Activated naive CD8-positive, alpha-beta T cell treated with anti-CD3 and anti-CD28 coated beads, Interleukin-2, amount 10 ng/mL, durations not matched to agents 7 days and 5 days (primary cell): ENCODE data around the gene MRPL11. TPM values are rescaled to one million over a fixed set of nuclear protein-coding genes. Genes with fewer than 3 reads are reported as not detected.
"Not testable (repeated sequence)": the region's sequence is repeated elsewhere in the genome, so short reads cannot be mapped to it uniquely, and the experiment has no call there.

ENCODE experiments used
- ATAC-seq: fragments of 150-1000 bp; cut with Tn5 transposase; one replicate; pipeline ENCODE4 v1.10.0; 2021; ENCODE audit warnings: low read depth, moderate library complexity
- POLR2A ChIA-PET: fragments of 350-600 bp; sonication (Branson Sonifier 250); formaldehyde crosslinking; loops from one replicate; lab custom pipeline; 2021; ENCODE audit warnings: antibody characterized with exemption; lab: Charles Lee
- DNase-seq: peaks from one replicate; pipeline ENCODE4 v3.0.0; 2021
- H3K27ac Mint-ChIP-seq: one replicate; pipeline ENCODE4 v1.8.0; 2022; ENCODE audit warnings: mild to moderate bottlenecking, mixed read lengths
- H3K27me3 Mint-ChIP-seq: one replicate; pipeline ENCODE4 v1.8.0; 2022; ENCODE audit warnings: mild to moderate bottlenecking, moderate library complexity, mixed read lengths
- H3K36me3 Mint-ChIP-seq: one replicate; pipeline ENCODE4 v1.8.0; 2021; ENCODE audit warnings: mild to moderate bottlenecking, mixed read lengths
- H3K4me1 Mint-ChIP-seq: one replicate; pipeline ENCODE4 v1.8.0; 2021; ENCODE audit warnings: mixed read lengths
- H3K4me3 Mint-ChIP-seq: one replicate; pipeline ENCODE4 v1.8.0; 2022; ENCODE audit warnings: mild to moderate bottlenecking, moderate library complexity, mixed read lengths
- H3K9me3 Mint-ChIP-seq: one replicate; pipeline ENCODE4 v1.8.0; 2021; ENCODE audit warnings: mixed read lengths
- total RNA-seq, 2 experiments: library from RNA; stranded (reverse); gene quantifications; one replicate each; pipeline ENCODE4 v1.2.3, GENCODE V29; 2021

Gene MRPL11
- total RNA-seq, 2 experiments from 2014 or later, result 53.9 to 64.4 TPM

GRCh38 chr11:66440101-66440939 lies 1.7 kb upstream of the MRPL11 start:
- H3K36me3 Mint-ChIP-seq, DNase-seq: not testable (repeated sequence)
- POLR2A ChIA-PET, result interaction anchor here (1.6 kb wide), 1 partner anchor 19 kb away, joined by 3 read pairs; no protein-coding TSS in a partner anchor

GRCh38 chr11:66437979-66438503 lies 607 bp downstream of the MRPL11 start:
- H3K4me3 Mint-ChIP-seq, result peak overlapping the region; percentile 90
- no peak for DNase-seq
- peaks cover 3% of the 10 kb centered on the region for H3K9me3 Mint-ChIP-seq
- POLR2A ChIA-PET, result interaction anchor here (0.6 to 1.6 kb wide), 8 partner anchors 16 to 667 kb away, joined by 3 to 15 read pairs (median 6); partner anchors contain the start of genes DPP3, PELI3 and RBM4B
- peaks cover 17% of the 10 kb centered on the region for H3K4me1 Mint-ChIP-seq
- peaks cover 6% of the 10 kb centered on the region for H3K36me3 Mint-ChIP-seq
- no peak for ATAC-seq
- H3K27me3 Mint-ChIP-seq, result no peaks in the 10 kb centered on the region
- H3K27ac Mint-ChIP-seq, result peak overlapping the region; percentile 97

More at GRCh38 chr11:66440101-66440939, 1.7 kb upstream of the MRPL11 start:
- H3K4me1 Mint-ChIP-seq, result peaks cover 17% of the 10 kb centered on the region
- H3K9me3 Mint-ChIP-seq, result peaks cover 12% of the 10 kb centered on the region
- not testable (repeated sequence) for H3K27ac Mint-ChIP-seq, H3K27me3 Mint-ChIP-seq, ATAC-seq, H3K4me3 Mint-ChIP-seq

- no peaks in the 10 kb centered on the region for H3K9me3 Mint-ChIP-seq
- H3K27me3 Mint-ChIP-seq, result no peaks in the 10 kb centered on the region
- POLR2A ChIA-PET, result no interaction called here
- H3K36me3 Mint-ChIP-seq, result peaks cover 11% of the 10 kb centered on the region
- peaks cover 6% of the 10 kb centered on the region for H3K4me1 Mint-ChIP-seq
- ATAC-seq, result no peak
- DNase-seq, result no peak
- no peak overlapping the region for H3K27ac Mint-ChIP-seq
- H3K4me3 Mint-ChIP-seq, result no peak overlapping the region
Observed at GRCh38 chr11:66432597-66432996, 6.1 kb downstream of the MRPL11 start.

GRCh38 chr11:66431871-66432329 lies 6.7 kb downstream of the MRPL11 start:
- ATAC-seq, H3K9me3 Mint-ChIP-seq, H3K27me3 Mint-ChIP-seq, H3K4me3 Mint-ChIP-seq, H3K4me1 Mint-ChIP-seq, POLR2A ChIA-PET, H3K27ac Mint-ChIP-seq, DNase-seq: not testable (repeated sequence)
- peaks cover 11% of the 10 kb centered on the region for H3K36me3 Mint-ChIP-seq

GRCh38 chr11:66431287-66431686 lies 7.4 kb downstream of the MRPL11 start:
- H3K27ac Mint-ChIP-seq, H3K36me3 Mint-ChIP-seq, H3K4me3 Mint-ChIP-seq, H3K27me3 Mint-ChIP-seq, DNase-seq, ATAC-seq, H3K4me1 Mint-ChIP-seq, POLR2A ChIA-PET, H3K9me3 Mint-ChIP-seq: not testable (repeated sequence)

GRCh38 chr11:66429983-66430602 lies 8.6 kb downstream of the MRPL11 start:
- Mint-ChIP-seq H3K36me3 (peaks cover 7% of the 10 kb centered on the region), H3K4me3 (no peak overlapping the region), H3K9me3 (no peaks in the 10 kb centered on the region), H3K27ac (no peak overlapping the region), H3K27me3 (no peaks in the 10 kb centered on the region), H3K4me1 (peaks cover 2% of the 10 kb centered on the region)
- POLR2A ChIA-PET, result interaction anchor here (0.8 kb wide), 1 partner anchor 50 kb away, joined by 3 read pairs; the partner anchor contains the start of gene DPP3
- DNase-seq (peak; percentile 72), ATAC-seq (peak; percentile 78)

- no peak overlapping the region for H3K4me3 Mint-ChIP-seq
Observed at GRCh38 chr11:66428933-66429332, 9.7 kb downstream of the MRPL11 start.

GRCh38 chr11:66426314-66426713 lies 12.3 kb downstream of the MRPL11 start:
- H3K9me3 Mint-ChIP-seq, result no peaks in the 10 kb centered on the region
- ATAC-seq (no peak), DNase-seq (no peak)
- peaks cover 4% of the 10 kb centered on the region for H3K27me3 Mint-ChIP-seq
- POLR2A ChIA-PET, result no interaction called here
- H3K4me1 Mint-ChIP-seq, result peaks cover 2% of the 10 kb centered on the region
- peaks cover 3% of the 10 kb centered on the region for H3K36me3 Mint-ChIP-seq
- H3K4me3 Mint-ChIP-seq, result no peak overlapping the region
- no peak overlapping the region for H3K27ac Mint-ChIP-seq

More at GRCh38 chr11:66428933-66429332, 9.7 kb downstream of the MRPL11 start:
- POLR2A ChIA-PET, result no interaction called here
- ATAC-seq (no peak), DNase-seq (no peak)
- Mint-ChIP-seq H3K4me1 (peaks cover 2% of the 10 kb centered on the region), H3K27me3 (no peaks in the 10 kb centered on the region), H3K27ac (no peak overlapping the region), H3K9me3 (no peaks in the 10 kb centered on the region), H3K36me3 (peaks cover 5% of the 10 kb centered on the region)

- H3K4me1 Mint-ChIP-seq, result peaks cover 12% of the 10 kb centered on the region
- H3K27me3 Mint-ChIP-seq, result peaks cover 30% of the 10 kb centered on the region
- no peaks in the 10 kb centered on the region for H3K9me3 Mint-ChIP-seq
- DNase-seq, result peak; percentile 95
- peak; percentile 65 for ATAC-seq
- POLR2A ChIA-PET, result interaction anchor here (0.6 to 2.9 kb wide), 10 partner anchors 11 to 256 kb away, joined by 3 to 10 read pairs (median 6); partner anchors contain the start of genes CD248, DPP3, MRPL11 and PELI3
- no peaks in the 10 kb centered on the region for H3K36me3 Mint-ChIP-seq
- no peak overlapping the region for H3K27ac Mint-ChIP-seq
- H3K4me3 Mint-ChIP-seq, result no peak overlapping the region
Observed at GRCh38 chr11:66421492-66422205, 17.0 kb downstream of the MRPL11 start.

- ATAC-seq (no peak), DNase-seq (no peak)
- Mint-ChIP-seq H3K4me1 (peaks cover 12% of the 10 kb centered on the region), H3K9me3 (no peaks in the 10 kb centered on the region), H3K27ac (no peak within 1 kb of the TSS), H3K27me3 (peaks cover 34% of the 10 kb centered on the region), H3K4me3 (no peak within 1 kb of the TSS), H3K36me3 (no peaks in the 10 kb centered on the region)
- POLR2A ChIA-PET, result interaction anchor here (0.6 to 2.9 kb wide), 10 partner anchors 10 to 257 kb away, joined by 3 to 10 read pairs (median 6); partner anchors contain the start of genes CD248, DPP3, MRPL11 and PELI3
Observed at GRCh38 chr11:66420671-66421476, 17.8 kb downstream of the MRPL11 start, which contains the start of gene NPAS4. TSS of gene NPAS4 (plus strand) at chr11:66421035. CDS start at chr11:66421180, 145 bp downstream.

GRCh38 chr11:66419825-66420224 lies 18.8 kb downstream of the MRPL11 start:
- ATAC-seq, result no peak
- DNase-seq, result no peak
- Mint-ChIP-seq H3K36me3 (no peaks in the 10 kb centered on the region), H3K4me3 (no peak overlapping the region), H3K27me3 (peaks cover 45% of the 10 kb centered on the region), H3K9me3 (no peaks in the 10 kb centered on the region), H3K4me1 (peaks cover 12% of the 10 kb centered on the region), H3K27ac (no peak overlapping the region)
- POLR2A ChIA-PET, result interaction anchor here (2.9 kb wide), 1 partner anchor 11 kb away, joined by 10 read pairs; no protein-coding TSS in a partner anchor

GRCh38 chr11:66418986-66419308 lies 19.7 kb downstream of the MRPL11 start:
- Mint-ChIP-seq H3K4me1 (peaks cover 12% of the 10 kb centered on the region), H3K9me3 (no peaks in the 10 kb centered on the region), H3K4me3 (no peak overlapping the region), H3K27me3 (peaks cover 48% of the 10 kb centered on the region), H3K27ac (no peak overlapping the region), H3K36me3 (no peaks in the 10 kb centered on the region)
- ATAC-seq, result no peak
- POLR2A ChIA-PET, result no interaction called here
- DNase-seq, result no peak
